ENCODE data around the gene CLRN3.

- TF ChIP-seq CTCF (IDR thresholded peaks at IDR 0.05): no peak
- no peak for TF ChIP-seq EZH2 (IDR thresholded peaks at IDR 0.05; ENCODE audit: borderline replicate concordance, insufficient read depth, low read depth, low read length, poor library complexity, severe bottlenecking)
These were observed 29.5 kb upstream of the CLRN3 start for GRCh38 chr10:127922206-127922605.

Data from B cell (primary cell).